Muscle of leg (tissue), 11 donors: ENCODE measurements around the gene REXO4. TPM values are rescaled to one million over a fixed set of nuclear protein-coding genes. Genes with fewer than 3 reads are reported as not detected.

Experiments used
- DNase-seq: peaks from one replicate; pipeline ENCODE4 v3.0.0; 2013
- H3K27ac ChIP-seq: one replicate; pipeline ENCODE4 v1.5.1; 2013; ENCODE audit warnings: mild to moderate bottlenecking, low read length, control low read depth
- H3K27me3 ChIP-seq: one replicate; pipeline ENCODE4 v1.6.1; 2013; ENCODE audit warnings: low read length; ENCODE audit not compliant: control insufficient read depth, insufficient read depth
- H3K36me3 ChIP-seq: one replicate; pipeline ENCODE4 v1.6.1; 2013; ENCODE audit warnings: low read length; ENCODE audit not compliant: control insufficient read depth, insufficient read depth
- H3K4me1 ChIP-seq: one replicate; pipeline ENCODE4 v1.6.1; 2013; ENCODE audit warnings: low read length; ENCODE audit not compliant: control insufficient read depth, insufficient read depth
- H3K4me3 ChIP-seq: one replicate; pipeline ENCODE4 v1.5.1; 2013; ENCODE audit warnings: low read length, control low read depth
- H3K9me3 ChIP-seq: replicated peaks from 2 replicates; pipeline ENCODE4 v1.6.1; 2013; ENCODE audit warnings: low read depth, low read length; ENCODE audit not compliant: control insufficient read depth
- WGBS: methylation state at CpG from one replicate; pipeline ENCODE4 v1.1.5; 2013; ENCODE audit warnings: missing lambda C conversion rate; ENCODE audit not compliant: insufficient coverage; 5-methylcytosine and 5-hydroxymethylcytosine counted together
- polyA plus RNA-seq, 8 donors: library from polyadenylated mRNA; unstranded; fragments of 120-200 nt; gene quantifications; one replicate each; pipeline versions ENCODE4 v1.2.1 to v1.2.3, GENCODE V29; 2013; ENCODE audit warnings: inconsistent platforms in 1 of 8, low replicate concordance in 1 of 8; ENCODE audit not compliant: insufficient read length in 8 of 8, insufficient read depth in 1 of 8
- total RNA-seq: library from RNA; stranded (reverse); fragments of 120-200 nt; gene quantifications from one replicate; pipeline ENCODE4 v1.2.4, GENCODE V29; 2013

The REXO4 gene
- total and polyA plus RNA-seq, 9 donors = 26.2 to 39.4 (median 37.4) TPM

GRCh38 chr9:133437753-133438531, 20.1 kb upstream of the REXO4 start:
- Histone ChIP-seq H3K27ac (no peak overlapping the region), H3K4me3 (no peak overlapping the region), H3K27me3 (no peaks in the 10 kb centered on the region), H3K36me3 (no peaks in the 10 kb centered on the region), H3K4me1 (no peaks in the 10 kb centered on the region), H3K9me3 (no peaks in the 10 kb centered on the region)
- WGBS = 91% methylated on average over 20 of the region's 20 CpGs
- no peak for DNase-seq

GRCh38 chr9:133436681-133437080, 18.9 kb upstream of the REXO4 start:
- H3K27ac ChIP-seq = no peak overlapping the region
- 79% methylated on average over 8 of the region's 16 CpGs for WGBS
- H3K27me3 ChIP-seq = no peaks in the 10 kb centered on the region
- H3K36me3 ChIP-seq = no peaks in the 10 kb centered on the region
- H3K9me3 ChIP-seq = no peaks in the 10 kb centered on the region
- no peak for DNase-seq
- H3K4me1 ChIP-seq = no peaks in the 10 kb centered on the region
- H3K4me3 ChIP-seq = no peak overlapping the region

- Histone ChIP-seq H3K27ac (no peak overlapping the region), H3K36me3 (no peaks in the 10 kb centered on the region), H3K27me3 (peaks cover 10% of the 10 kb centered on the region), H3K4me3 (no peak overlapping the region), H3K9me3 (no peaks in the 10 kb centered on the region), H3K4me1 (no peaks in the 10 kb centered on the region)
- DNase-seq = no peak
- 83% methylated on average over 11 of the region's 11 CpGs for WGBS
Measured at GRCh38 chr9:133433351-133433843, 15.6 kb upstream of the REXO4 start.

- H3K27me3 ChIP-seq = peaks cover 22% of the 10 kb centered on the region
- no peaks in the 10 kb centered on the region for H3K9me3 ChIP-seq
- no peak overlapping the region for H3K27ac ChIP-seq
- no peak for DNase-seq
- H3K36me3 ChIP-seq = no peaks in the 10 kb centered on the region
- peaks cover 5% of the 10 kb centered on the region for H3K4me1 ChIP-seq
- no CpG with 5 or more reads among the region's 1 CpG for WGBS
- H3K4me3 ChIP-seq = no peak overlapping the region
Measured at GRCh38 chr9:133430244-133430643, 12.4 kb upstream of the REXO4 start.

- 12% methylated on average over 49 of the region's 49 CpGs for WGBS
- Histone ChIP-seq H3K36me3 (no peaks in the 10 kb centered on the region), H3K4me3 (no peak overlapping the region), H3K27ac (no peak overlapping the region), H3K27me3 (peaks cover 22% of the 10 kb centered on the region), H3K4me1 (peaks cover 5% of the 10 kb centered on the region), H3K9me3 (no peaks in the 10 kb centered on the region)
- DNase-seq = peak; percentile 39
Measured at GRCh38 chr9:133429641-133430161, 11.9 kb upstream of the REXO4 start.

GRCh38 chr9:133429214-133429613, 11.4 kb upstream of the REXO4 start:
- Histone ChIP-seq H3K27me3 (peaks cover 22% of the 10 kb centered on the region), H3K27ac (no peak overlapping the region), H3K36me3 (no peaks in the 10 kb centered on the region), H3K4me3 (no peak overlapping the region), H3K9me3 (no peaks in the 10 kb centered on the region), H3K4me1 (peaks cover 5% of the 10 kb centered on the region)
- no peak for DNase-seq
- under 1% methylated on average over 17 of the region's 18 CpGs for WGBS

GRCh38 chr9:133428617-133429101, 10.8 kb upstream of the REXO4 start:
- DNase-seq = peak; percentile 64
- Histone ChIP-seq H3K9me3 (no peaks in the 10 kb centered on the region), H3K4me3 (no peak overlapping the region), H3K36me3 (no peaks in the 10 kb centered on the region), H3K4me1 (peaks cover 5% of the 10 kb centered on the region), H3K27me3 (peaks cover 22% of the 10 kb centered on the region), H3K27ac (no peak overlapping the region)
- WGBS = under 1% methylated on average over 53 of the region's 57 CpGs

- DNase-seq = no peak
- WGBS = 55% methylated on average over 8 of the region's 10 CpGs
- H3K27me3 ChIP-seq = peaks cover 22% of the 10 kb centered on the region
- H3K4me1 ChIP-seq = peaks cover 5% of the 10 kb centered on the region
- H3K27ac ChIP-seq = no peak overlapping the region
- H3K4me3 ChIP-seq = no peak overlapping the region
- H3K9me3 ChIP-seq = no peaks in the 10 kb centered on the region
- no peaks in the 10 kb centered on the region for H3K36me3 ChIP-seq
Measured at GRCh38 chr9:133427658-133428348, 10.0 kb upstream of the REXO4 start.

GRCh38 chr9:133426011-133426410, 8.2 kb upstream of the REXO4 start:
- Histone ChIP-seq H3K27me3 (peaks cover 22% of the 10 kb centered on the region), H3K36me3 (no peaks in the 10 kb centered on the region), H3K4me3 (no peak overlapping the region), H3K4me1 (peaks cover 5% of the 10 kb centered on the region), H3K27ac (no peak overlapping the region), H3K9me3 (no peaks in the 10 kb centered on the region)
- 93% methylated on average over 8 of the region's 11 CpGs for WGBS
- DNase-seq = no peak

GRCh38 chr9:133425049-133425632, 7.3 kb upstream of the REXO4 start:
- no peak overlapping the region for H3K4me3 ChIP-seq
- 88% methylated on average over 19 of the region's 22 CpGs for WGBS

More at GRCh38 chr9:133425049-133425632, 7.3 kb upstream of the REXO4 start:
- peaks cover 5% of the 10 kb centered on the region for H3K4me1 ChIP-seq
- H3K36me3 ChIP-seq = no peaks in the 10 kb centered on the region
- peak overlapping the region; percentile 13 for H3K27ac ChIP-seq
- peaks cover 20% of the 10 kb centered on the region for H3K27me3 ChIP-seq
- H3K9me3 ChIP-seq = no peaks in the 10 kb centered on the region
- DNase-seq = no peak
